Stimulated activated CD8-positive, alpha-beta memory T cell treated with anti-CD3 and anti-CD28 coated beads, Interleukin-4, amount 100 ng/mL, for 24 hours (primary cell): ENCODE results near the gene PKIG.
"Not testable (repeated sequence)": the region's sequence is repeated elsewhere in the genome, so short reads cannot be mapped to it uniquely, and the experiment has no call there.

Source experiments
- DNase-seq: peaks from one replicate; pipeline ENCODE4 v3.0.0-alpha.2; 2020; ENCODE audit warnings: low read depth

The PKIG gene

GRCh38 chr20:44582311-44583025 lies at the start of gene PKIG:
TSS of gene PKIG (plus strand) at chr20:44582579. CDS start at chr20:44614557, 31,978 bp downstream.
- no peak for DNase-seq

GRCh38 chr20:44532981-44533331 lies 49.4 kb upstream of the PKIG start:
- no peak for DNase-seq

GRCh38 chr20:44533928-44534327 lies 48.5 kb upstream of the PKIG start:
- no peak for DNase-seq

- DNase-seq: no peak
These were observed 46.2 kb upstream of the PKIG start for GRCh38 chr20:44536175-44536574.

GRCh38 chr20:44537993-44538392 lies 44.4 kb upstream of the PKIG start:
- DNase-seq: no peak

- DNase-seq: no peak
These were observed 41.5 kb upstream of the PKIG start for GRCh38 chr20:44540834-44541233.

- DNase-seq: no peak
These were observed 40.4 kb upstream of the PKIG start for GRCh38 chr20:44541992-44542391.

- DNase-seq: no peak
These were observed 39.5 kb upstream of the PKIG start for GRCh38 chr20:44542890-44543289.

GRCh38 chr20:44543358-44543757 lies 39.0 kb upstream of the PKIG start:
- DNase-seq: no peak

GRCh38 chr20:44544263-44544662 lies 38.1 kb upstream of the PKIG start:
- no peak for DNase-seq

GRCh38 chr20:44547419-44547818 lies 35.0 kb upstream of the PKIG start:
- DNase-seq: no peak

- DNase-seq: no peak
These were observed 33.3 kb upstream of the PKIG start for GRCh38 chr20:44549123-44549522.

GRCh38 chr20:44552050-44552449 lies 30.3 kb upstream of the PKIG start:
- DNase-seq: no peak

- no peak for DNase-seq
These were observed 29.8 kb upstream of the PKIG start for GRCh38 chr20:44552568-44552949.

GRCh38 chr20:44552950-44553908 lies 29.1 kb upstream of the PKIG start:
- DNase-seq: no peak

- DNase-seq: no peak
These were observed 23.1 kb upstream of the PKIG start for GRCh38 chr20:44559302-44559701.

- DNase-seq: no peak
These were observed 22.1 kb upstream of the PKIG start for GRCh38 chr20:44560229-44560628.

GRCh38 chr20:44560818-44561217 lies 21.6 kb upstream of the PKIG start:
- not testable (repeated sequence) for DNase-seq

GRCh38 chr20:44561876-44562275 lies 20.5 kb upstream of the PKIG start:
- no peak for DNase-seq

GRCh38 chr20:44566018-44566417 lies 16.4 kb upstream of the PKIG start:
- no peak for DNase-seq

GRCh38 chr20:44566811-44567210 lies 15.6 kb upstream of the PKIG start:
- DNase-seq: no peak

GRCh38 chr20:44570367-44570766 lies 12.0 kb upstream of the PKIG start:
- no peak for DNase-seq

GRCh38 chr20:44571362-44571988 lies 10.9 kb upstream of the PKIG start:
- no peak for DNase-seq
